ENCODE results near the gene TMC8. TPM values are rescaled to one million over a fixed set of nuclear protein-coding genes. Genes with fewer than 3 reads are reported as not detected.

Gene TMC8
- total RNA-seq, 4 donors from 2014 or later, result 1.3 to 5.3 (median 2.3) TPM

DNA sequence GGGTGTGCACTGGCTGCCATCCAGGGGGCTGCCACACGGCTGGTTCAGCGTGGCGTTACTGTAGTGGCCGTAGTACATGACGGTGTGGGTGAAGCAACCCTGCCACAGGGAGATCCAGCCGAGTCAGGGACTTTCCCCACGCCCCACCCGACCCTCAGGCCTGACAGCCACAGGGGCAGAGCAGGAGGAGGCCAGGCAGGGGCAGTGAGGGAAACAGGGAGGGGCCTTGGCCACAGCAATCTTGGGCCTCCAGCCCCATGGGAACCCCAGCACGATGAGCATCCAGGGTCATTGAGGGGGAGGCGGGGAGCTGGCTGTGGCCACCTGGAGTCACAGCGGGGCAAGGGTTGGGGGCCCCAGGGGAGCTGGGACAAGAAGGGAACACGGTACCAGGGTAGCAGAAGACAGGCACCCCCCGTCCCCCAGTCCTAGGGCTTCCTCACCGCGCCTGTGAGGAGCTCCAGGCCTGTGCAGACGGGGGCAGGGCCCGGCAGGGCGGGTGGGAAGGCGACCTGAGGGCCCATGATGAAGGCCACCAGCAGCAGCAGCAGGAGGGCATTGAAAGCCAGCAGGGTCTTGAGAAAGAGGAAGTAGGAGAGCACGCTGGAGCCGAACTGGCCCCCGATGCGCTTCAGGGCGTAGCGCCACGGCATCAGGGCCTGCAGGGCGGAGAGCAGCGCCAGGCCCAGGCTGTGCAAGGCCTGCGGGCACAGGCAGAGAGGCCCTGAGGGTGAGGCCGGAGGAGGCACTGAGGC lies 6.3 kb upstream of the TMC8 start:
- peaks cover 0 to 70% (median 51%) of the 10 kb centered on the region in 4 donors for H3K36me3 ChIP-seq
- intact Hi-C loops (cut with DNase I), result no loop called here
- no peak for DNase-seq (ENCODE audit: extremely low spot score)

DNA sequence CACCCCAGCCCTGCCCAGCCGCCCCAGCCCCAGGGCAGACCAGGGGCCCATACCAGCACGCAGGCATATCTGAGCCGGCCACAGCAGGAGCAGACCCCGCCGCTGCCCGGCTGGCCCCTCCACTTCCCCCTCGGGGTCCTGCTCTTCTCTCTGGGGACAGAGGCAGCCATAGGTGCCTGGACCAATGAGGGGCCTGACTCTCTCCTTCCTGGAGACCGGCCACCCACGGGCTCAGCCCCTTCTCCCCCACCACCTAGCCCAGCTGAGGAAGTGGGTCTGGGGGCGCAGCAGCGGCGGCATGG lies 5.8 kb upstream of the TMC8 start:
- no peak for DNase-seq (ENCODE audit: extremely low spot score)
- 73% methylated on average over 5 of the region's 12 CpGs for WGBS
- intact Hi-C loops (cut with DNase I), result no loop called here
- Histone ChIP-seq H3K36me3 (peaks cover 0 to 65% (median 51%) of the 10 kb centered on the region in 4 donors), H3K4me1 (peaks cover 52 to 57% (median 56%) of the 10 kb centered on the region in 4 donors), H3K9me3 (no peaks in the 10 kb centered on the region), H3K4me3 (no peak overlapping the region), H3K27ac (replicated peaks in 1 of 4) (peak overlapping the region; percentile 32 to 86 (median 76)), H3K27me3 (peaks cover 0 to 35% (median 6%) of the 10 kb centered on the region in 4 donors)
- TF ChIP-seq POLR2A (IDR thresholded peaks at IDR 0.05; ENCODE audit: low read depth), result no peak
- TF ChIP-seq, protein P1, sequence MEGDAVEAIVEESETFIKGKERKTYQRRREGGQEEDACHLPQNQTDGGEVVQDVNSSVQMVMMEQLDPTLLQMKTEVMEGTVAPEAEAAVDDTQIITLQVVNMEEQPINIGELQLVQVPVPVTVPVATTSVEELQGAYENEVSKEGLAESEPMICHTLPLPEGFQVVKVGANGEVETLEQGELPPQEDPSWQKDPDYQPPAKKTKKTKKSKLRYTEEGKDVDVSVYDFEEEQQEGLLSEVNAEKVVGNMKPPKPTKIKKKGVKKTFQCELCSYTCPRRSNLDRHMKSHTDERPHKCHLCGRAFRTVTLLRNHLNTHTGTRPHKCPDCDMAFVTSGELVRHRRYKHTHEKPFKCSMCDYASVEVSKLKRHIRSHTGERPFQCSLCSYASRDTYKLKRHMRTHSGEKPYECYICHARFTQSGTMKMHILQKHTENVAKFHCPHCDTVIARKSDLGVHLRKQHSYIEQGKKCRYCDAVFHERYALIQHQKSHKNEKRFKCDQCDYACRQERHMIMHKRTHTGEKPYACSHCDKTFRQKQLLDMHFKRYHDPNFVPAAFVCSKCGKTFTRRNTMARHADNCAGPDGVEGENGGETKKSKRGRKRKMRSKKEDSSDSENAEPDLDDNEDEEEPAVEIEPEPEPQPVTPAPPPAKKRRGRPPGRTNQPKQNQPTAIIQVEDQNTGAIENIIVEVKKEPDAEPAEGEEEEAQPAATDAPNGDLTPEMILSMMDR (IDR thresholded peaks at IDR 0.05), result no peak
- no peak for TF ChIP-seq EP300 (IDR thresholded peaks at IDR 0.05)

More for the DNA sequence above, 6.3 kb upstream of the TMC8 start:
- Histone ChIP-seq H3K27ac (replicated peaks in 1 of 4) (peak overlapping the region in 1 of 4 donors; percentile 86), H3K27me3 (peaks cover 0 to 30% (median 6%) of the 10 kb centered on the region in 4 donors), H3K4me1 (peaks cover 46 to 52% (median 50%) of the 10 kb centered on the region in 4 donors), H3K4me3 (no peak overlapping the region), H3K9me3 (no peaks in the 10 kb centered on the region)
- TF ChIP-seq EP300 (IDR thresholded peaks at IDR 0.05) (no peak), POLR2AphosphoS5 (IDR thresholded peaks at IDR 0.05) (no peak), POLR2A (IDR thresholded peaks at IDR 0.05; ENCODE audit: low read depth) (no peak)
- TF ChIP-seq, protein P1 (IDR thresholded peaks at IDR 0.05), result no peak
- WGBS, result 78% methylated on average over 10 of the region's 30 CpGs

DNA sequence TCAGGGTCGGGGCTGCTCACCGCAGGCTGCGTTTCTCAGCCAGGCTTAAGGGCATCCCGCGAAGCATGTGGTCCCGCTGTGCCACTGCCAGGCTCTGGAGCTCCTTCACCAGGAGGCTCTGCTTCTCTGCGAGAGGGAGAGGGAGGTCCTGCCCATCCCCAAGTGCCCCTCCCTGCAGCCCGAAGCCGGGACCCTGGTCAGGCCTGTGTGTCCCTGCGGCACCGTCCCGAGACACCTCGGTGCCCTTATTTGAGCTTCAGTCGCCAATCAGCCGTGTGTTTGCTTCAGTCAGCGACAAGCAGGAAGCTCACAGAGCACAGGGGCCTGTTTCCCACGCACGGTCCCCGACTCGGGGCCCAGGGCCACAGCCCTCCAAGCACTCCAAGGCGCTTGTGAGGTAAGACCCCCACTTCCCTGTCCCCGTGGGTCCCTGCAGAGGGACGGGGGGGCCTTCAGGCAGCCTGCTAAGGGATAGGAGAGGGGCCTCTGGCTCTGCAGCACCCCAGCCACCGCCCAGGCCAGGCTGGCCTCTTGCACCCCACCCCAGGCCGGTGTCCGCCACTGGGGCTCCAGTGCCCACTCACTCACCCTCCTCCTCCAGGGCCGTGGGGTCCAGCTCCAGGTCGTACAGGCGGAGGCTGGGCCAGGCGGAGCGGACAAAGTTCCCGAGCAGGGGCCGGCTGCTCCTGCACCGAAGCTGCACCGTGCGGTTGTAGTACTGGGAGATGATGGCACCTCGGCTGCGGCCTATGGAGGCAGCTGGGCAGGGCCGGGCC lies 5.2 kb upstream of the TMC8 start:
- no peak overlapping the region for H3K4me3 ChIP-seq
- TF ChIP-seq POLR2AphosphoS5 (IDR thresholded peaks at IDR 0.05) (no peak), POLR2A (IDR thresholded peaks at IDR 0.05; ENCODE audit: low read depth) (no peak)
- TF ChIP-seq, protein P1 (IDR thresholded peaks at IDR 0.05), result no peak
- H3K9me3 ChIP-seq, result no peaks in the 10 kb centered on the region
- H3K27me3 ChIP-seq, result peaks cover 0 to 36% (median 6%) of the 10 kb centered on the region in 4 donors
- H3K27ac ChIP-seq (replicated peaks in 1 of 4), result peak overlapping the region; percentile 32 to 86 (median 76)
- 69% methylated on average over 29 of the region's 39 CpGs for WGBS
- no peak for DNase-seq (ENCODE audit: extremely low spot score)
- H3K36me3 ChIP-seq, result peaks cover 0 to 59% (median 51%) of the 10 kb centered on the region in 4 donors
- intact Hi-C loops (cut with DNase I), result no loop called here
- peaks cover 57 to 63% (median 61%) of the 10 kb centered on the region in 4 donors for H3K4me1 ChIP-seq

DNA sequence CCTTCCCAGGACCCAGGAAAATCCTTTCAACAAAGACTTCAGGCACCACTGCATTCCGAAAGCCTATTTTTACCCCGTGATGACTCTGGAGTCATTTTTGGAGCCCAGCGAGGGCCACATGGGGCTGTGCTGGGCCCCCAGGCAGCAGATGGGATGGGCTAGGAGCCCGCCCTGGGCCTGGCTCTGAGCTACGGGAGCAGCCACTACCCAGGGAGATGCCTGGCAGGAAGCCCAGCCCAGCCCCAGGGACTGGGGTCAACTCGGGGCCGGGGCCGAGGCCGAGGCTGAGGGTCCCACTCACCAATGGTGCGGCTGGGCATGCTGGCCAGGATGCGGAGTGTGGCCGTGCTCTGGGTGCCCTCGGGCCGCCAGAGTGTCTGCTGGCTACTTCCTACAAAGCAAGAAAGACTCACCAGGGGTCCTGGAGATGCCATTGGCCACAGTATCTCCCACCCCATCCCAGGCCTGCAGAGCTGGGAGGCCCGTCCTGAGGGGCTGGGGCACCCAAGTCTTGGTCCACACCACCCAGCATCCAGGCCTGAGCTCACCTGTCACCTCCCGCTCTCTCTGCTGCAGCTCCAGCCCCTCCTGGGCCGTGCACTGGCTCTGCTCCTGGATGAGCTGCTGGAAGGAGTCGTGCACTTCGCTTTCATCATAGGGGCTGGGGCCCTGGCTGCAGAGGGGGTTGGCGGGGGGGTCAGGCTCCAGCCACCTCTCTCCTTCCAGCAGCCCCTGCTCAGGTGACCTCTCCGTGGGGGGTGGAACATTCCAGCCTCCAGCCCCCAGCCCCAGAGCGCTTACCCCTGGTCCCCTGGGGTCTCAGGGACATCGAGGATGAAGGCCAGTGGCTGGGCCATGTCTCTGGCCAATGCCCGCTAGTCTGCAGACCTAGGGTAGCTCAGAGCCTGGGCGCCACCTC lies 4.3 kb upstream of the TMC8 start:
- TF ChIP-seq EP300 (IDR thresholded peaks at IDR 0.05) (no peak), POLR2AphosphoS5 (IDR thresholded peaks at IDR 0.05) (no peak), POLR2A (IDR thresholded peaks at IDR 0.05; ENCODE audit: low read depth) (no peak)
- TF ChIP-seq, protein P1 (IDR thresholded peaks at IDR 0.05), result no peak
- no peak for DNase-seq (ENCODE audit: extremely low spot score)
- Histone ChIP-seq H3K27ac (replicated peaks in 1 of 4) (peak overlapping the region; percentile 71 to 86 (median 78)), H3K4me1 (peaks cover 60 to 72% (median 67%) of the 10 kb centered on the region in 4 donors), H3K9me3 (no peaks in the 10 kb centered on the region), H3K4me3 (no peak overlapping the region), H3K27me3 (peaks cover 0 to 45% (median 7%) of the 10 kb centered on the region in 4 donors), H3K36me3 (peaks cover 0 to 50% (median 43%) of the 10 kb centered on the region in 4 donors)
- WGBS, result 74% methylated on average over 15 of the region's 25 CpGs
- intact Hi-C loops (cut with DNase I), result no loop called here

Measured in esophagus muscularis mucosa (tissue), 4 donors.